ENCODE results near the gene VWDE. TPM values are rescaled to one million over a fixed set of nuclear protein-coding genes. Genes with fewer than 3 reads are reported as not detected.
A peak's percentile ranks its signal among the peaks of the same experiment; 100 is the strongest.

VWDE gene
- polyA plus RNA-seq, 2 of the 4 experiments (the other 2 are of a cell fraction): 1.2 to 2.4 TPM

DNA sequence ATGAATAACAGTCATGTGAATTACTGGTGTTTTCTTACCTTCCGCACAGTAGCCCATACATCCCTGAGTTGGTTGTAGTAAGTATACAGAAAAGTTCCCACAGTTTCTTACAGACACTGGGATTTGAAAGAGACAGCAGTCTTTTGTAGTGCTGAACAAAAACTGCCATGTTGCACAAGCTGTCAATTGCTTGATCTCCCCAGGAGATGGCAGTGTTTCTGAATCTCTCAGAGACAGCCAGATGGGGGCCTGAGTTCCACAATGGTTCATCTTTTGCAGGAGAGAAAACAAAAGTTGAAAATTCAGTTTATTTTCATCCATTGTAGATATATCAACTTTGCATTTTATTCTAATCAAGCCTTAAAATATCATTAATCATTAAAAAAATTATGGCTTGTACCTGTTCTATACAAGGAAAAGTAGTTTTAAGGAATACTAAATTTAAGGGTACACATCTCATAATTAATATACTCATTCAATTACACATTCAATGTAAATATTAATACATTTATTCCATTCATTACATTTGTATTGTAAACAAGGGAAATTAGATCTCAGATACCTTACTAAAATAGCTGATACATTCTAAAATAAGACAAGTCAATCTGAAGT lies 14.5 kb downstream of the VWDE start (continued):
- TF ChIP-seq, protein P1, sequence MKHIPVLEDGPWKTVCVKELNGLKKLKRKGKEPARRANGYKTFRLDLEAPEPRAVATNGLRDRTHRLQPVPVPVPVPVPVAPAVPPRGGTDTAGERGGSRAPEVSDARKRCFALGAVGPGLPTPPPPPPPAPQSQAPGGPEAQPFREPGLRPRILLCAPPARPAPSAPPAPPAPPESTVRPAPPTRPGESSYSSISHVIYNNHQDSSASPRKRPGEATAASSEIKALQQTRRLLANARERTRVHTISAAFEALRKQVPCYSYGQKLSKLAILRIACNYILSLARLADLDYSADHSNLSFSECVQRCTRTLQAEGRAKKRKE (CRISPR knock-in tag; IDR thresholded peaks at IDR 0.05; ENCODE audit: low read depth): no peak
- TF ChIP-seq CBX8 (IDR thresholded peaks at IDR 0.05): no peak
- TF ChIP-seq JUN (IDR thresholded peaks at IDR 0.05): no peak
- TF ChIP-seq POLR2AphosphoS2 (conservative IDR thresholded peaks at IDR 0.05; ENCODE audit: low read length): no peak
- no peak for TF ChIP-seq KDM1A (IDR thresholded peaks at IDR 0.05; ENCODE audit: low read depth)
- no peak for TF ChIP-seq NPAS2 (CRISPR knock-in tag; IDR thresholded peaks at IDR 0.05; ENCODE audit: borderline replicate concordance)
- TF ChIP-seq CEBPB (IDR thresholded peaks at IDR 0.05): peak; percentile 42 to 71; a peak in 3 of 4 replicates
- TF ChIP-seq BCL3 (IDR thresholded peaks at IDR 0.05): no peak
- TF ChIP-seq POLR2A (IDR thresholded peaks at IDR 0.05; ENCODE audit: low read length): no peak
- no peak for TF ChIP-seq FOXS1 (CRISPR knock-in tag; IDR thresholded peaks at IDR 0.05)

- FAIRE-seq (no peak), ATAC-seq (no peak), DNase-seq (ENCODE audit: low read depth in 1 of 2, low spot score in 1 of 2) (no peak)
- no peaks in the 10 kb centered on the region for H3K9me3 ChIP-seq
- no peaks in the 10 kb centered on the region for H3K4me1 ChIP-seq
- no peak overlapping the region for H3K4me3 ChIP-seq
- no peak overlapping the region for H3K4me2 ChIP-seq
- H3K27ac ChIP-seq: no peak overlapping the region
- ChIA-PET CTCF (interaction anchor here (1.6 kb wide), 1 partner anchor 97 kb away, joined by 3 read pairs; no protein-coding TSS in a partner anchor), POLR2A (interaction anchor here (0.6 kb wide), 1 partner anchor 104 kb away, joined by 3 read pairs; no protein-coding TSS in a partner anchor)
- TF ChIP-seq CHD2 (IDR thresholded peaks at IDR 0.05; ENCODE audit: low read length, partially characterized antibody) (no peak), PBX3 (IDR thresholded peaks at IDR 0.05) (no peak), CBX2 (IDR thresholded peaks at IDR 0.05; ENCODE audit: borderline replicate concordance, low read depth) (no peak), FOSB (CRISPR knock-in tag; IDR thresholded peaks at IDR 0.05) (no peak), GATA3 (IDR thresholded peaks at IDR 0.05; ENCODE audit: borderline replicate concordance) (no peak), E2F6 (IDR thresholded peaks at IDR 0.05; ENCODE audit: borderline replicate concordance, low read depth) (no peak), HDAC2 (IDR thresholded peaks at IDR 0.05) (no peak), MAFK (IDR thresholded peaks at IDR 0.05; ENCODE audit: partially characterized antibody) (no peak), NFE2L2 (conservative IDR thresholded peaks at IDR 0.05; ENCODE audit: low read length) (no peak), EHF (CRISPR knock-in tag; IDR thresholded peaks at IDR 0.05) (no peak), FOSL2 (IDR thresholded peaks at IDR 0.05) (no peak), FOSL2 (CRISPR knock-in tag; IDR thresholded peaks at IDR 0.05) (no peak), JUNB (IDR thresholded peaks at IDR 0.05) (no peak), RCOR1 (IDR thresholded peaks at IDR 0.05; ENCODE audit: low read depth, low read length) (no peak), ZC3H11A (IDR thresholded peaks at IDR 0.05) (no peak), ESRRA (IDR thresholded peaks at IDR 0.05; ENCODE audit: borderline replicate concordance, low read length) (no peak), TFCP2L1 (CRISPR knock-in tag; IDR thresholded peaks at IDR 0.05) (no peak), HEYL (CRISPR knock-in tag; IDR thresholded peaks at IDR 0.05) (no peak), BCL3 (IDR thresholded peaks at IDR 0.05) (no peak)
- TF ChIP-seq, protein P2, sequence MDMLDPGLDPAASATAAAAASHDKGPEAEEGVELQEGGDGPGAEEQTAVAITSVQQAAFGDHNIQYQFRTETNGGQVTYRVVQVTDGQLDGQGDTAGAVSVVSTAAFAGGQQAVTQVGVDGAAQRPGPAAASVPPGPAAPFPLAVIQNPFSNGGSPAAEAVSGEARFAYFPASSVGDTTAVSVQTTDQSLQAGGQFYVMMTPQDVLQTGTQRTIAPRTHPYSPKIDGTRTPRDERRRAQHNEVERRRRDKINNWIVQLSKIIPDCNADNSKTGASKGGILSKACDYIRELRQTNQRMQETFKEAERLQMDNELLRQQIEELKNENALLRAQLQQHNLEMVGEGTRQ (IDR thresholded peaks at IDR 0.05): no peak
- 87% methylated on average over 5 of the region's 5 CpGs for WGBS (ENCODE audit: missing lambda C conversion rate)
Measured at GRCh38 chr7:12386313-12386740, 17.3 kb downstream of the VWDE start.
